Body of pancreas (tissue), 4 donors: ENCODE measurements around the gene LYZL4.

Experiments
- CTCF ChIP-seq, 7 experiments: fragments of 450-650 bp in 4 of 7; fragments of 200-600 bp in 3 of 7; sonication (generic) in 3 of 7; IDR thresholded peaks; one replicate each; pipeline ENCODE4 v1.5.1; 2016 to 2019; ENCODE audit warnings: antibody characterized with exemption in 7 of 7
- POLR2A ChIP-seq, 3 donors: fragments of 450-650 bp; IDR thresholded peaks; one replicate each; pipeline ENCODE4 v1.6.1; 2016; ENCODE audit warnings: antibody characterized with exemption in 3 of 3, mild to moderate bottlenecking in 2 of 3

- no peak for TF ChIP-seq CTCF (IDR thresholded peaks at IDR 0.05)
- no peak for TF ChIP-seq POLR2A (IDR thresholded peaks at IDR 0.05)
Observed at GRCh38 chr3:42442640-42443039, 32.2 kb upstream of the LYZL4 start.
